Adipocyte (in vitro differentiated cells): Measurements from ENCODE around the gene HECW1.
A peak's percentile ranks its signal among the peaks of the same experiment; 100 is the strongest.
"Not testable (repeated sequence)": the region's sequence is repeated elsewhere in the genome, so short reads cannot be mapped to it uniquely, and the experiment has no call there.

Experiments
- DNase-seq: peaks from one replicate; pipeline ENCODE4 v3.0.0-alpha.2; 2015; ENCODE audit warnings: low read depth
- H3K27me3 ChIP-seq: replicated peaks from 2 replicates; pipeline ENCODE4 v1.7.0; 2013; ENCODE audit warnings: mild to moderate bottlenecking, low read length, moderate library complexity; ENCODE audit not compliant: control insufficient read depth, insufficient read depth
- H3K36me3 ChIP-seq: 2 replicates; pipeline ENCODE4 v1.7.0; 2013; ENCODE audit warnings: low read length, mild to moderate bottlenecking, moderate library complexity; ENCODE audit not compliant: control insufficient read depth, insufficient read depth, severe bottlenecking
- H3K4me1 ChIP-seq: 2 replicates; pipeline ENCODE4 v1.7.0; 2013; ENCODE audit warnings: mild to moderate bottlenecking, low read length, moderate library complexity; ENCODE audit not compliant: control insufficient read depth, insufficient read depth
- H3K4me3 ChIP-seq: 2 replicates; pipeline ENCODE4 v1.7.0; 2013; ENCODE audit warnings: mild to moderate bottlenecking, low read length, moderate library complexity
- H3K9ac ChIP-seq: 2 replicates; pipeline ENCODE4 v1.7.0; 2013; ENCODE audit warnings: mild to moderate bottlenecking, low read length, moderate library complexity
- H3K9me3 ChIP-seq: 2 replicates; pipeline ENCODE4 v1.7.0; 2013; ENCODE audit warnings: mild to moderate bottlenecking, low read length, moderate library complexity; ENCODE audit not compliant: control insufficient read depth

Gene HECW1

GRCh38 chr7:43195256-43195655 is 82.8 kb downstream of the HECW1 start:
- Histone ChIP-seq H3K4me1 (peaks cover 8% of the 10 kb centered on the region), H3K9ac (no peak overlapping the region), H3K27me3 (no peaks in the 10 kb centered on the region), H3K4me3 (no peak overlapping the region), H3K9me3 (no peaks in the 10 kb centered on the region), H3K36me3 (no peaks in the 10 kb centered on the region)
- no peak for DNase-seq

GRCh38 chr7:43195768-43196167 is 83.3 kb downstream of the HECW1 start:
- Histone ChIP-seq H3K27me3 (no peaks in the 10 kb centered on the region), H3K4me1 (peaks cover 8% of the 10 kb centered on the region), H3K36me3 (no peaks in the 10 kb centered on the region), H3K9ac (no peak overlapping the region), H3K9me3 (no peaks in the 10 kb centered on the region), H3K4me3 (no peak overlapping the region)
- no peak for DNase-seq

- no peak for DNase-seq
- no peak overlapping the region for H3K9ac ChIP-seq
- peaks cover 8% of the 10 kb centered on the region for H3K4me1 ChIP-seq
Measured at GRCh38 chr7:43196379-43196778, 83.9 kb downstream of the HECW1 start.

GRCh38 chr7:43198016-43198415 is 85.6 kb downstream of the HECW1 start:
- Histone ChIP-seq H3K36me3 (no peaks in the 10 kb centered on the region), H3K4me1 (peaks cover 8% of the 10 kb centered on the region), H3K27me3 (no peaks in the 10 kb centered on the region), H3K9me3 (no peaks in the 10 kb centered on the region), H3K9ac (no peak overlapping the region), H3K4me3 (no peak overlapping the region)
- no peak for DNase-seq

More at GRCh38 chr7:43196379-43196778, 83.9 kb downstream of the HECW1 start:
- Histone ChIP-seq H3K4me3 (no peak overlapping the region), H3K36me3 (no peaks in the 10 kb centered on the region), H3K9me3 (no peaks in the 10 kb centered on the region), H3K27me3 (no peaks in the 10 kb centered on the region)

- no peak overlapping the region for H3K4me3 ChIP-seq
- DNase-seq: no peak
- no peaks in the 10 kb centered on the region for H3K27me3 ChIP-seq
- no peaks in the 10 kb centered on the region for H3K9me3 ChIP-seq
- peaks cover 9% of the 10 kb centered on the region for H3K4me1 ChIP-seq
- no peak overlapping the region for H3K9ac ChIP-seq
- H3K36me3 ChIP-seq: no peaks in the 10 kb centered on the region
Measured at GRCh38 chr7:43198599-43199090, 86.2 kb downstream of the HECW1 start.

GRCh38 chr7:43199371-43200160 is 87.1 kb downstream of the HECW1 start:
- Histone ChIP-seq H3K9ac (no peak overlapping the region), H3K4me3 (no peak overlapping the region), H3K9me3 (no peaks in the 10 kb centered on the region), H3K27me3 (no peaks in the 10 kb centered on the region), H3K36me3 (no peaks in the 10 kb centered on the region), H3K4me1 (peaks cover 18% of the 10 kb centered on the region)
- DNase-seq: peak; percentile 32

- H3K4me1 ChIP-seq: peaks cover 20% of the 10 kb centered on the region
- H3K36me3 ChIP-seq: no peaks in the 10 kb centered on the region
- DNase-seq: no peak
- no peaks in the 10 kb centered on the region for H3K9me3 ChIP-seq
- no peak overlapping the region for H3K4me3 ChIP-seq
- H3K9ac ChIP-seq: no peak overlapping the region
- H3K27me3 ChIP-seq: no peaks in the 10 kb centered on the region
Measured at GRCh38 chr7:43201912-43202311, 89.5 kb downstream of the HECW1 start.

GRCh38 chr7:43204081-43204480 is 91.6 kb downstream of the HECW1 start:
- Histone ChIP-seq H3K9ac (no peak overlapping the region), H3K4me1 (peaks cover 20% of the 10 kb centered on the region), H3K36me3 (no peaks in the 10 kb centered on the region), H3K4me3 (no peak overlapping the region), H3K27me3 (no peaks in the 10 kb centered on the region), H3K9me3 (no peaks in the 10 kb centered on the region)
- peak; percentile 57 for DNase-seq

- Histone ChIP-seq H3K4me1 (peaks cover 13% of the 10 kb centered on the region), H3K9me3 (no peaks in the 10 kb centered on the region), H3K4me3 (no peak overlapping the region), H3K9ac (no peak overlapping the region), H3K27me3 (no peaks in the 10 kb centered on the region), H3K36me3 (no peaks in the 10 kb centered on the region)
- no peak for DNase-seq
Measured at GRCh38 chr7:43205171-43205795, 92.8 kb downstream of the HECW1 start.

GRCh38 chr7:43208242-43208641 is 95.8 kb downstream of the HECW1 start:
- no peak for DNase-seq
- H3K36me3 ChIP-seq: no peaks in the 10 kb centered on the region
- H3K9me3 ChIP-seq: no peaks in the 10 kb centered on the region
- H3K4me3 ChIP-seq: no peak overlapping the region
- H3K9ac ChIP-seq: no peak overlapping the region
- H3K27me3 ChIP-seq: no peaks in the 10 kb centered on the region
- peaks cover 13% of the 10 kb centered on the region for H3K4me1 ChIP-seq

- H3K4me1 ChIP-seq, H3K9me3 ChIP-seq, H3K27me3 ChIP-seq, H3K4me3 ChIP-seq, H3K9ac ChIP-seq, H3K36me3 ChIP-seq, DNase-seq: not testable (repeated sequence)
Measured at GRCh38 chr7:43210539-43210938, 98.1 kb downstream of the HECW1 start.
